Measurements from ENCODE around the gene LIPC.

Gene LIPC

GRCh38 chr15:58437531-58438105 is 5.8 kb downstream of the LIPC start:
- no peak for DNase-seq

- no peak for DNase-seq
These were observed 6.3 kb downstream of the LIPC start for GRCh38 chr15:58438111-58438510.

GRCh38 chr15:58438956-58439355 is 7.2 kb downstream of the LIPC start:
- DNase-seq: no peak

- no peak for DNase-seq
These were observed 8.5 kb downstream of the LIPC start for GRCh38 chr15:58440158-58440910.

- DNase-seq: no peak
These were observed 9.1 kb downstream of the LIPC start for GRCh38 chr15:58440922-58441321.

GRCh38 chr15:58441376-58442070 is 9.7 kb downstream of the LIPC start:
- no peak for DNase-seq

- DNase-seq: no peak
These were observed 10.3 kb downstream of the LIPC start for GRCh38 chr15:58442122-58442521.

- DNase-seq: no peak
These were observed 11.5 kb downstream of the LIPC start for GRCh38 chr15:58443308-58443707.

GRCh38 chr15:58444056-58444455 is 12.3 kb downstream of the LIPC start:
- no peak for DNase-seq

GRCh38 chr15:58444658-58445332 is 13.0 kb downstream of the LIPC start:
- no peak for DNase-seq

- no peak for DNase-seq
These were observed 14.1 kb downstream of the LIPC start for GRCh38 chr15:58445865-58446264.

GRCh38 chr15:58446521-58446920 is 14.7 kb downstream of the LIPC start:
- no peak for DNase-seq

GRCh38 chr15:58447271-58448010 is 15.7 kb downstream of the LIPC start:
- no peak for DNase-seq

GRCh38 chr15:58448331-58448730 is 16.5 kb downstream of the LIPC start:
- no peak for DNase-seq

GRCh38 chr15:58448906-58449305 is 17.1 kb downstream of the LIPC start:
- DNase-seq: no peak

- DNase-seq: no peak
These were observed 20.0 kb downstream of the LIPC start for GRCh38 chr15:58451826-58452225.

GRCh38 chr15:58452775-58453174 is 21.0 kb downstream of the LIPC start:
- no peak for DNase-seq

- no peak for DNase-seq
These were observed 22.4 kb downstream of the LIPC start for GRCh38 chr15:58453931-58454793.

GRCh38 chr15:58454950-58455401 is 23.2 kb downstream of the LIPC start:
- no peak for DNase-seq

- no peak for DNase-seq
These were observed 25.7 kb downstream of the LIPC start for GRCh38 chr15:58457466-58457965.

- DNase-seq: no peak
These were observed 26.3 kb downstream of the LIPC start for GRCh38 chr15:58458076-58458475.

All from effector CD8-positive, alpha-beta T cell (primary cell).